Activated CD8-positive, alpha-beta T cell treated with anti-CD3 and anti-CD28 coated beads for 36 hours (primary cell): ENCODE results near the gene PTPN2. TPM values are rescaled to one million over a fixed set of nuclear protein-coding genes. Genes with fewer than 3 reads are reported as not detected.

ENCODE experiments used
- ATAC-seq: fragments of 200-7000 bp; cut with Tn5 transposase; one replicate; pipeline ENCODE4 v1.10.0; 2021; ENCODE audit warnings: mild to moderate bottlenecking, moderate library complexity
- CTCF ChIA-PET: fragments of 350-600 bp; sonication (Branson Sonifier 250); formaldehyde crosslinking; loops from one replicate; lab custom pipeline; 2021; ENCODE audit warnings: antibody characterized with exemption; lab: Charles Lee
- POLR2A ChIA-PET: fragments of 350-600 bp; sonication (Branson Sonifier 250); formaldehyde crosslinking; loops from one replicate; lab custom pipeline; 2021; ENCODE audit warnings: antibody characterized with exemption; lab: Charles Lee
- DNase-seq: peaks from one replicate; pipeline ENCODE4 v3.0.0-alpha.2; 2020
- H3K27ac Mint-ChIP-seq: one replicate; pipeline ENCODE4 v1.8.0; 2021; ENCODE audit warnings: mild to moderate bottlenecking, mixed read lengths
- H3K27me3 Mint-ChIP-seq: one replicate; pipeline ENCODE4 v1.8.0; 2021; ENCODE audit warnings: mixed read lengths
- H3K36me3 Mint-ChIP-seq: one replicate; pipeline ENCODE4 v1.8.0; 2021; ENCODE audit warnings: low read depth, mixed read lengths
- H3K4me1 Mint-ChIP-seq: one replicate; pipeline ENCODE4 v1.8.0; 2021; ENCODE audit warnings: low read depth, mixed read lengths
- H3K4me3 Mint-ChIP-seq: one replicate; pipeline ENCODE4 v1.8.0; 2021; ENCODE audit warnings: mild to moderate bottlenecking, moderate library complexity, mixed read lengths
- H3K9me3 Mint-ChIP-seq: one replicate; pipeline ENCODE4 v1.8.0; 2021; ENCODE audit warnings: mixed read lengths
- intact Hi-C: fragments of 100-400 bp; cut with micrococcal nuclease; formaldehyde crosslinking; loops from one replicate; pipeline ENCODE4 v1.10.0; 2022
- total RNA-seq, 2 experiments: library from RNA; stranded (reverse); gene quantifications; one replicate each; pipeline ENCODE4 v1.2.3, GENCODE V29; 2021
- TF ChIP-seq, protein P1 (sequence below): fragments of 200-600 bp; IDR thresholded peaks from one replicate; pipeline ENCODE4 v1.8.0; 2022; ENCODE audit warnings: antibody characterized with exemption, mild to moderate bottlenecking

Gene PTPN2
- total RNA-seq, 2 experiments from 2014 or later: 50.8 to 55.8 TPM

GRCh38 chr18:12857215-12857905 is 26.7 kb downstream of the PTPN2 start:
- H3K27ac Mint-ChIP-seq: peak overlapping the region; percentile 67
- intact Hi-C loops: no loop called here
- ChIA-PET POLR2A (interaction anchor here (1.2 kb wide), 1 partner anchor 49 kb away, joined by 3 read pairs; no protein-coding TSS in a partner anchor), CTCF (interaction anchor here (0.9 to 1.4 kb wide), 4 partner anchors 28 to 77 kb away, joined by 3 read pairs; no protein-coding TSS in a partner anchor)
- no peaks in the 10 kb centered on the region for H3K9me3 Mint-ChIP-seq
- peaks cover 62% of the 10 kb centered on the region for H3K4me1 Mint-ChIP-seq
- DNase-seq (peak; percentile 61), ATAC-seq (peak; percentile 78)
- TF ChIP-seq, protein P1, sequence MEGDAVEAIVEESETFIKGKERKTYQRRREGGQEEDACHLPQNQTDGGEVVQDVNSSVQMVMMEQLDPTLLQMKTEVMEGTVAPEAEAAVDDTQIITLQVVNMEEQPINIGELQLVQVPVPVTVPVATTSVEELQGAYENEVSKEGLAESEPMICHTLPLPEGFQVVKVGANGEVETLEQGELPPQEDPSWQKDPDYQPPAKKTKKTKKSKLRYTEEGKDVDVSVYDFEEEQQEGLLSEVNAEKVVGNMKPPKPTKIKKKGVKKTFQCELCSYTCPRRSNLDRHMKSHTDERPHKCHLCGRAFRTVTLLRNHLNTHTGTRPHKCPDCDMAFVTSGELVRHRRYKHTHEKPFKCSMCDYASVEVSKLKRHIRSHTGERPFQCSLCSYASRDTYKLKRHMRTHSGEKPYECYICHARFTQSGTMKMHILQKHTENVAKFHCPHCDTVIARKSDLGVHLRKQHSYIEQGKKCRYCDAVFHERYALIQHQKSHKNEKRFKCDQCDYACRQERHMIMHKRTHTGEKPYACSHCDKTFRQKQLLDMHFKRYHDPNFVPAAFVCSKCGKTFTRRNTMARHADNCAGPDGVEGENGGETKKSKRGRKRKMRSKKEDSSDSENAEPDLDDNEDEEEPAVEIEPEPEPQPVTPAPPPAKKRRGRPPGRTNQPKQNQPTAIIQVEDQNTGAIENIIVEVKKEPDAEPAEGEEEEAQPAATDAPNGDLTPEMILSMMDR: peak; percentile 20
- peak overlapping the region; percentile 18 for H3K4me3 Mint-ChIP-seq
- no peaks in the 10 kb centered on the region for H3K27me3 Mint-ChIP-seq
- peaks cover 42% of the 10 kb centered on the region for H3K36me3 Mint-ChIP-seq

DNA sequence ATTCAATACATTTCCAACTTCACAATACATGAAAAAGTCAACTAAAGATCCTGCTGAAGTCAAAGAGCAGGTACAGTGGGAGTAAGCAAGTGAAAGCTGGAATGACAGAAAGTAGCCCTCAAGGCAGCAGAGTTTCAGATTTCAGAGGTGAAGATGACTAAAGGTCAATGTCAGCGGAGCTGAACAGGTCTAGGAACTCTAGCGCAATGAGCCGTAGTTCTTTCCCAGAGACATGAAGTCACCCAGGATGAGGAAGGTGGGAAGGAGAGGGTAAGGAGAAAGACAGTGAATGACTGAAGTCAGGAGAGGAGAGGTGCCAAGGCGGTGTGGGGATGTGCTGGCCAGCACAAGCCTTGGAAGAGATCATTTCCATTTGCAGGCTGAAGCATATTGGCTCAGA is 28.1 kb downstream of the PTPN2 start:
- H3K27me3 Mint-ChIP-seq: no peaks in the 10 kb centered on the region
- CTCF ChIA-PET: interaction anchor here (0.9 to 1.0 kb wide), 2 partner anchors 13 to 20 kb away, joined by 3 read pairs; no protein-coding TSS in a partner anchor
- ATAC-seq (no peak), DNase-seq (no peak)
- no peaks in the 10 kb centered on the region for H3K9me3 Mint-ChIP-seq
- H3K4me3 Mint-ChIP-seq: no peak overlapping the region
- H3K27ac Mint-ChIP-seq: no peak overlapping the region
- POLR2A ChIA-PET: interaction anchor here (1.5 to 1.6 kb wide), 2 partner anchors 11 to 16 kb away, joined by 3 to 4 read pairs; no protein-coding TSS in a partner anchor
- peaks cover 40% of the 10 kb centered on the region for H3K36me3 Mint-ChIP-seq
- TF ChIP-seq, protein P1: no peak
- H3K4me1 Mint-ChIP-seq: peaks cover 50% of the 10 kb centered on the region
- intact Hi-C loops: no loop called here

DNA sequence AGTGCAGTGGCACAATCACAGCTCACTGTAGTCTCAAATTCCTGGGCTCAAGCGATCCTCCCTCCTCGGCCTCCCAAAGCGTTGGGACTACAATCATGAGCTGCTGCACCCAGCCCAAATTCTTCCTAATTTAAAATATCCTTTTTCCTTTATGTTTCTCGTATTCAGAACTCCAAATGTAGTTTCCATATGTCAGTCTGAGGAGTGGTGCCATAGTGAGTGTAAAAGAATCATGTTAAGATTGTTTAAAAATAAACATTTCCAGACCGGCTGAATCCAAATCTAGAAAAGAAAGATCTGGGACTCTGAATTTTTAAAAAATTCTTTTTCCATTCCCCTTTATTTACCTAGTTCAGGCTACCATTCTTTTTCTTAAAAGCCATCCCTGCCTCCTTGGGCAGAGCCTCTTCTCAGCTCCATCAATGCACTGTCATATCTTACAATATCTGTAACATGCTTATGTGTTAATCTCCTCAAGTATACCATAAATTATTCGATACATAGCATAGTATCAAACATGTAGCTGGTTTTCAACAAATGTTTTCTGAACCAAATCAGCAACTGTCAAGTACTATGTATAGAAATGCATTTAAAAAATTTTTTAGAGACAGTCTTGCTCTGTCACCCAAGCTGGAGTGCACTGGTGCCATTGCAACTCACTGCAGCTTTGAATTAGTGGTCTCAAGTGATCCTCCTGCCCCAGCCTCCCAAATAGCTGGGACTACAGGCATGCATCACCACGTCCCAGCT is 31.3 kb downstream of the PTPN2 start:
- H3K27me3 Mint-ChIP-seq: no peaks in the 10 kb centered on the region
- TF ChIP-seq, protein P1: no peak
- peaks cover 43% of the 10 kb centered on the region for H3K4me1 Mint-ChIP-seq
- POLR2A ChIA-PET: interaction anchor here (0.8 to 1.6 kb wide), 2 partner anchors 13 to 31 kb away, joined by 3 to 9 read pairs; partner anchors contain the start of gene PTPN2
- peaks cover 38% of the 10 kb centered on the region for H3K36me3 Mint-ChIP-seq
- H3K4me3 Mint-ChIP-seq: no peak overlapping the region
- CTCF ChIA-PET: interaction anchor here (0.8 to 1.9 kb wide), 7 partner anchors 9 to 125 kb away, joined by 3 to 5 read pairs (median 4); no protein-coding TSS in a partner anchor
- no peak for DNase-seq
- intact Hi-C loops: no loop called here
- H3K27ac Mint-ChIP-seq: no peak overlapping the region
- no peaks in the 10 kb centered on the region for H3K9me3 Mint-ChIP-seq
- ATAC-seq: no peak

- no peak for ATAC-seq
- Mint-ChIP-seq H3K4me1 (peaks cover 40% of the 10 kb centered on the region), H3K36me3 (peaks cover 38% of the 10 kb centered on the region), H3K9me3 (no peaks in the 10 kb centered on the region), H3K27ac (no peak overlapping the region), H3K27me3 (no peaks in the 10 kb centered on the region), H3K4me3 (no peak overlapping the region)
- TF ChIP-seq, protein P1: no peak
- DNase-seq: no peak
- POLR2A ChIA-PET: no interaction called here
- CTCF ChIA-PET: interaction anchor here (1.6 kb wide), 1 partner anchor 42 kb away, joined by 5 read pairs; no protein-coding TSS in a partner anchor
- intact Hi-C loops: no loop called here
These were observed 32.3 kb downstream of the PTPN2 start for GRCh38 chr18:12851716-12852115.
